Mesendoderm (in vitro differentiated cells): ENCODE data around the gene GDA.

Experiments used
- DNase-seq: peaks from one replicate; pipeline ENCODE4 v3.0.0; 2013
- H2AK5ac ChIP-seq: 2 replicates; pipeline ENCODE4 v1.6.1; 2013; ENCODE audit warnings: low read length, inconsistent platforms
- H2BK120ac ChIP-seq: 2 replicates; pipeline ENCODE4 v1.6.1; 2013; ENCODE audit warnings: low read depth, mild to moderate bottlenecking, low read length, moderate library complexity, mixed read lengths
- H2BK15ac ChIP-seq: replicated peaks from 2 replicates; pipeline ENCODE4 v1.6.1; 2013; ENCODE audit warnings: low read depth, mild to moderate bottlenecking, moderate library complexity
- H2BK5ac ChIP-seq: 2 replicates; pipeline ENCODE4 v1.6.1; 2013; ENCODE audit warnings: low read length, inconsistent platforms
- H3K18ac ChIP-seq: 2 replicates; pipeline ENCODE4 v1.6.1; 2013; ENCODE audit warnings: mild to moderate bottlenecking, low read length, mixed read lengths
- H3K23ac ChIP-seq: one replicate; pipeline ENCODE4 v1.6.1; 2013; ENCODE audit warnings: low read length
- H3K27ac ChIP-seq: 2 replicates; pipeline ENCODE4 v1.5.1; 2013; ENCODE audit warnings: low read depth, mild to moderate bottlenecking, inconsistent platforms, low read length, moderate library complexity
- H3K27me3 ChIP-seq: 2 replicates; pipeline ENCODE4 v1.6.1; 2013; ENCODE audit warnings: low read length, control low read depth, mild to moderate bottlenecking, inconsistent platforms; ENCODE audit not compliant: insufficient read depth, poor library complexity
- H3K36me3 ChIP-seq: 2 replicates; pipeline ENCODE4 v1.6.1; 2013; ENCODE audit warnings: low read length, inconsistent platforms; ENCODE audit not compliant: control insufficient read depth, insufficient read depth
- H3K4ac ChIP-seq: one replicate; pipeline ENCODE4 v1.6.1; 2013; ENCODE audit warnings: low read depth, mild to moderate bottlenecking, low read length, moderate library complexity
- H3K4me1 ChIP-seq: 2 replicates; pipeline ENCODE4 v1.6.1; 2013; ENCODE audit warnings: low read depth, low read length, inconsistent platforms; ENCODE audit not compliant: control insufficient read depth
- H3K4me2 ChIP-seq: 2 replicates; pipeline ENCODE4 v1.6.1; 2013; ENCODE audit warnings: low read length
- H3K4me3 ChIP-seq: 2 replicates; pipeline ENCODE4 v1.5.1; 2013; ENCODE audit warnings: mild to moderate bottlenecking, low read length
- H3K56ac ChIP-seq: one replicate; pipeline ENCODE4 v1.6.1; 2013; ENCODE audit warnings: low read length
- H3K79me1 ChIP-seq: 2 replicates; pipeline ENCODE4 v1.6.1; 2013; ENCODE audit warnings: low read length, inconsistent platforms
- H3K79me2 ChIP-seq: 2 replicates; pipeline ENCODE4 v1.6.1; 2013; ENCODE audit warnings: mild to moderate bottlenecking, low read length; ENCODE audit not compliant: control insufficient read depth, insufficient read depth
- H3K9ac ChIP-seq: 2 replicates; pipeline ENCODE4 v1.6.1; 2013; ENCODE audit warnings: low read length, inconsistent platforms
- H4K5ac ChIP-seq: one replicate; pipeline ENCODE4 v1.6.1; 2013; ENCODE audit warnings: low read length
- H4K8ac ChIP-seq: one replicate; pipeline ENCODE4 v1.6.1; 2013; ENCODE audit warnings: low read depth, mild to moderate bottlenecking, control low read depth, low read length, moderate library complexity
- WGBS: extraction: QIAGEN DNeasy Blood & Tissue Kit; methylation state at CpG from one replicate; pipeline ENCODE4 v1.1.7; 2013; ENCODE audit warnings: low lambda C conversion rate, missing lambda C conversion rate; ENCODE audit not compliant: insufficient coverage; ENCODE audit errors: extremely low coverage; 5-methylcytosine and 5-hydroxymethylcytosine counted together

The GDA gene

DNA sequence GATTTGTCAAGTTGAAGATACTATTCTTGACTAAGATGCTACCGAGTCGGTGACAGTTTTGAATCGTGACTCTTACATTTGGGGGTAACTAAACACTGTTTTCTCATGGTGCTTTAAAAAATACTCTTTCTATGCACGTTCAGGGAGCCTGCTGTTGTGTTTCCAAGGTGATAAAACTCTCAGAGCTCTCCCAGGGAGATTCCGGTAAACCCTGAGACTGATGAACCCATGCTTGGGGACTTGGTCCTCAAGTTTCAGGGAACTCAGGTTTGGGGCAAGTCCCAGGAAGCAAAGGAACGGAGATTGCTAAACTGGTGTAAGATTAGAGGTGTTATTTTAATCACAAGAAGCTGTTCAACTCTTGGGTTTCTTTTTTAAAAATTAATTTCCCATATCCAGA is 1.4 kb downstream of the GDA start:
- peaks cover 8% of the 10 kb centered on the region for H3K27me3 ChIP-seq
- no peak overlapping the region for H3K4me2 ChIP-seq
- no CpG with 5 or more reads among the region's 6 CpGs for WGBS

DNA sequence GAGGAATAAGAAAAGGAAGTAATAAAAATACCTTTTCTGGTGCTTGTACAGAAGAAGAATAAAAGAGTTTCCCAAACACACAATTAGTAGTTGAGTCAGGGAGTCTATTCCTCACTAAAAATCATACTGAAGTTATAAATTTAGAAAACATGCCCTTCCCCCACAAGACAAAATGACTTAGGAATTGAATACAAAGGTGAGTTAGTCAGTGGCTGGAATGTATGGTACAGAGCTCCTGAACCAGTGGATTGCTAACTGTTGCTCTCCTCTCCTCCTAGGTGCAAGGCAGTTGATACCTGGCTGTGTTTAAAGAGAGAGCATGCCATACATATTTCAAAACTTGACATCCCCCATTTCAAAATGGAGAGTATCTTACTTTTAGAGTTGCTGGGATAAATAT is 1.9 kb downstream of the GDA start:
- Histone ChIP-seq H2AK5ac (no peak overlapping the region), H3K4me1 (no peaks in the 10 kb centered on the region), H3K79me2 (no peaks in the 10 kb centered on the region), H3K18ac (no peak overlapping the region), H4K8ac (no peak overlapping the region), H3K79me1 (no peaks in the 10 kb centered on the region), H3K23ac (no peak overlapping the region), H3K4ac (no peak overlapping the region), H2BK15ac (no peak overlapping the region), H3K9ac (no peak overlapping the region), H3K4me2 (no peak overlapping the region), H2BK5ac (no peak overlapping the region), H2BK120ac (no peak overlapping the region), H3K36me3 (no peaks in the 10 kb centered on the region), H3K27ac (no peak overlapping the region), H3K27me3 (peaks cover 8% of the 10 kb centered on the region), H3K4me3 (no peak overlapping the region), H3K56ac (no peak overlapping the region), H4K5ac (no peak overlapping the region)
- DNase-seq: no peak

More for the DNA sequence above, 1.4 kb downstream of the GDA start:
- no peak overlapping the region for H3K23ac ChIP-seq
- H4K5ac ChIP-seq: no peak overlapping the region
- H2BK5ac ChIP-seq: no peak overlapping the region
- DNase-seq: peak; percentile 18
- no peaks in the 10 kb centered on the region for H3K36me3 ChIP-seq
- H3K79me2 ChIP-seq: no peaks in the 10 kb centered on the region
- no peak overlapping the region for H2AK5ac ChIP-seq
- no peak overlapping the region for H2BK120ac ChIP-seq
- H3K4me1 ChIP-seq: no peaks in the 10 kb centered on the region
- H3K4me3 ChIP-seq: no peak overlapping the region
- H3K27ac ChIP-seq: no peak overlapping the region
- no peak overlapping the region for H3K4ac ChIP-seq
- H3K18ac ChIP-seq: no peak overlapping the region
- H3K56ac ChIP-seq: no peak overlapping the region
- no peaks in the 10 kb centered on the region for H3K79me1 ChIP-seq
- no peak overlapping the region for H4K8ac ChIP-seq
- no peak overlapping the region for H2BK15ac ChIP-seq
- no peak overlapping the region for H3K9ac ChIP-seq

DNA sequence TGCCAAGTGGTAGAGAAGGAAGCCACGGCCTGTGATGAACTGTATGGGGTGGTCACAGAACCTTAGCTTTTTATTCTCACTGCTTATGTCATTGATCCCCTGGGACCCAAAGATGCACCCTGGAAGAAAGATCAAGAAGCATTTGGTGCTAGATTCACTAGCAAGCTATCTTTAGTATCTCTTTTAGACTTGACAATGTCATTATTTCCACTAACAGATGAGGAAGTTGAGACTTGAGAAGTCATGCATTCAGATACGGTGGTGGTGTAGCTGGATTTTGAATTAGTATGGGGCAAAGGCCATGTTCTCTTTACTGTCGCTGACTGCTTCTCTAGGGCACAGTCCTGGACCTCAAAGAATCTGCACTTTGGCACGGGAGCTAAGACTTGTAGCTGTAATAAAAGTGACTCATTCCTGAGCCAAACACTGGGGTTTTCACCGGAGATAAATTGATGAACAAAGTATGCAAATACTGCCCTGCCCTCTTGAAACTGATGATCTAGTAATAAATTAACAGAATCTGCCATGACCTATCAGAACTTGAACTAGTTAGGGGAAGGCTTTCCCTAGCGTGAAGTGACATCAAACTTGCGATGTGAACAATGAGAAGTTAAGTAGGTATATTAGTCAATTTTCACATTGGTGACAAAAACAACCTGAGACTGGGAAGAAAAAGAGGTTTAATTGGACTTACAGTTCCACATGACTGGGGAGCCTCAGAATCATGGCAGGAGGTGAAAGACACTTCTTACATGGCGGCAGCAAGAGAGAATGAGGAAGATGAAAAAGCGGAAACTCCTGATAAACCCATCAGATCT is 5.4 kb downstream of the GDA start:
- no peak overlapping the region for H2BK5ac ChIP-seq
- H4K5ac ChIP-seq: no peak overlapping the region
- H2AK5ac ChIP-seq: no peak overlapping the region
- no peak overlapping the region for H3K4me3 ChIP-seq
- H3K4ac ChIP-seq: no peak overlapping the region
- no CpG with 5 or more reads among the region's 9 CpGs for WGBS
- H3K4me1 ChIP-seq: no peaks in the 10 kb centered on the region
- peaks cover 4% of the 10 kb centered on the region for H3K27me3 ChIP-seq
- no peak overlapping the region for H3K23ac ChIP-seq
- H3K36me3 ChIP-seq: no peaks in the 10 kb centered on the region
- no peaks in the 10 kb centered on the region for H3K79me1 ChIP-seq
- no peak overlapping the region for H3K56ac ChIP-seq
- no peak overlapping the region for H3K9ac ChIP-seq
- H2BK15ac ChIP-seq: no peak overlapping the region
- no peak overlapping the region for H4K8ac ChIP-seq
- H3K27ac ChIP-seq: no peak overlapping the region
- H3K79me2 ChIP-seq: no peaks in the 10 kb centered on the region
- DNase-seq: no peak
- no peak overlapping the region for H3K4me2 ChIP-seq
- no peak overlapping the region for H3K18ac ChIP-seq
- H2BK120ac ChIP-seq: no peak overlapping the region

DNA sequence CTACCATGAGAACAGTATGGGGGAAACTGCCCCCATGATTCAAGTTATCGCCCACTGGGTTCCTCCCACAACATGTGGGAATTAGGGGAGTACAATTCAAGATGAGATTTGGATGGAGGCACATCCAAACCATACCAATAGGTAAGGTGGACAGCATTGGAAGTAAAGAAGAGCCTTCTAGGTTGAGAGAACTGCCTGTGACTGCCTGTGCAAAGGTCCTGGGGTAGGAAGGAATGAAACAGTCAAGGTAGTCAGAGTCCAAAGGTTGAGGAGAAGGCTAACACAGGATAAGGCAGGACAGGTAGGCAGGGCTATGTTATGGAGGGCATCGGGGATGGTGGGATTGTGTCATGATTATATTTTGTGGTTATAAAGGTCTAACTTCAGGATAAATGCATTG is 6.1 kb downstream of the GDA start:
- no peaks in the 10 kb centered on the region for H3K36me3 ChIP-seq

DNA sequence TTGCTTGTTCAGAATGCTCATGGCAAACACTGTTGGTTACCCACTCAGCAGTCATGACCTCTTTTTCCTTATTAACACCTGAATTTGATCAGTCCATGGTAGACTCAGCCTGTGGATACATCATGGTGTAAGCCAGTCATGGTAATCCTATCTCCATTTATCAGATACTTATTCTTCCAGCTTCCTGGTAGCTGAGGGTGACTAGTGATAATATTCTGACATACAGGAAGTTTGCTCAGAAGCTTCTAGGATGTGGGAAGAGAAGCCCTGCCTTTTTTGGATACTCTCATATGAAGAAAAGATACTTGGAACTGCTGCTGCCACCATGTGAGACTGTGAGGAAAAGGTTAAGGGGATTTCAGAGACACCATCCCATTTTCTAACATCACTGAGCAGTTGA is 7.3 kb downstream of the GDA start:
- Histone ChIP-seq H3K9ac (no peak overlapping the region), H2AK5ac (no peak overlapping the region), H3K23ac (no peak overlapping the region), H3K36me3 (no peaks in the 10 kb centered on the region), H4K8ac (no peak overlapping the region), H3K18ac (no peak overlapping the region), H2BK15ac (no peak overlapping the region), H3K79me1 (no peaks in the 10 kb centered on the region), H4K5ac (no peak overlapping the region), H3K27ac (no peak overlapping the region), H2BK120ac (no peak overlapping the region), H3K27me3 (no peaks in the 10 kb centered on the region), H3K79me2 (no peaks in the 10 kb centered on the region), H2BK5ac (no peak overlapping the region), H3K4me3 (no peak overlapping the region), H3K4me2 (no peak overlapping the region), H3K56ac (no peak overlapping the region), H3K4me1 (no peaks in the 10 kb centered on the region), H3K4ac (no peak overlapping the region)
- DNase-seq: no peak

More for the DNA sequence above, 6.1 kb downstream of the GDA start:
- Histone ChIP-seq H2AK5ac (no peak overlapping the region), H3K27ac (no peak overlapping the region), H4K8ac (no peak overlapping the region), H3K4me1 (no peaks in the 10 kb centered on the region), H3K9ac (no peak overlapping the region), H3K79me2 (no peaks in the 10 kb centered on the region), H2BK120ac (no peak overlapping the region), H3K4ac (no peak overlapping the region), H3K4me2 (no peak overlapping the region), H3K27me3 (no peaks in the 10 kb centered on the region), H3K23ac (no peak overlapping the region), H3K79me1 (no peaks in the 10 kb centered on the region), H3K56ac (no peak overlapping the region), H3K18ac (no peak overlapping the region), H3K4me3 (no peak overlapping the region), H2BK15ac (no peak overlapping the region), H2BK5ac (no peak overlapping the region), H4K5ac (no peak overlapping the region)
- DNase-seq: no peak
- no CpG with 5 or more reads among the region's 2 CpGs for WGBS

DNA sequence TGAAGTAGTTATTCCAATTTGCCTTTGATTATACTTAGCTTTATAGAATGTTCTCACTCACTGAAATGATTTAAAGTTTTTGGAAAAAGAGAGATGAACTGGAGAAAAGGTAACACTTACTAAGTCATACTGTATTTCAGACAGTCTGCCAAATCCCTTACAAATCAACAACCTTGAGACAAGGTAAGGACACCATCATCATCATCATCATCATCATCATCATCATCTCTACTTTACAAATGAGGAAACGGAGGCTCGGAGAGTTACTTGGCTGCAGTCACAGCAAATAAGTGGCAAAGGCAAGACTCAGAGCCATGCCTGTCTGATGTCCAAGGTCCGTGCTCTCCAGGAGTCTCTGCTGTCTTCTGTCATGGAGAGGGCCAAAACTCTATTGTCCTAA is 9.4 kb downstream of the GDA start:
- no CpG with 5 or more reads among the region's 3 CpGs for WGBS

More for the DNA sequence above, 9.4 kb downstream of the GDA start:
- Histone ChIP-seq H3K9ac (no peak overlapping the region), H4K5ac (no peak overlapping the region), H2BK5ac (no peak overlapping the region), H3K79me1 (no peaks in the 10 kb centered on the region), H3K4me3 (no peak overlapping the region), H3K27me3 (no peaks in the 10 kb centered on the region), H3K56ac (no peak overlapping the region), H3K27ac (no peak overlapping the region), H3K79me2 (no peaks in the 10 kb centered on the region), H3K4me1 (no peaks in the 10 kb centered on the region), H3K23ac (no peak overlapping the region), H2BK15ac (no peak overlapping the region), H3K18ac (no peak overlapping the region), H2BK120ac (no peak overlapping the region), H3K4ac (no peak overlapping the region), H3K36me3 (no peaks in the 10 kb centered on the region), H4K8ac (no peak overlapping the region), H2AK5ac (no peak overlapping the region), H3K4me2 (no peak overlapping the region)
- no peak for DNase-seq
